Tibial nerve (tissue), 4 donors: ENCODE data around the gene TTC9B. TPM values are rescaled to one million over a fixed set of nuclear protein-coding genes. Genes with fewer than 3 reads are reported as not detected.

Experiments used
- DNase-seq, 2 donors: peaks; one replicate each; pipeline ENCODE4 v3.0.0-alpha.2; 2019; ENCODE audit warnings: low spot score in 2 of 2
- H3K27ac ChIP-seq, 4 donors: fragments of 200-600 bp; sonication (generic) in 3 of 4; one replicate each; pipeline ENCODE4 v1.5.1; 2017 to 2019; ENCODE audit warnings: mild to moderate bottlenecking in 1 of 4
- H3K27me3 ChIP-seq, 2 donors: fragments of 200-600 bp; sonication (generic) in 1 of 2; one replicate each; pipeline versions ENCODE4 v1.5.1 to v1.6.0; 2017 to 2019
- H3K36me3 ChIP-seq, 3 donors: fragments of 200-600 bp; sonication (generic); one replicate each; pipeline ENCODE4 v1.5.1; 2018 to 2019
- H3K4me1 ChIP-seq, 4 donors: fragments of 200-600 bp; sonication (generic) in 3 of 4; one replicate each; pipeline ENCODE4 v1.5.1; 2017 to 2019
- H3K4me3 ChIP-seq, 4 donors: fragments of 200-600 bp; sonication (generic) in 3 of 4; one replicate each; pipeline ENCODE4 v1.5.1; 2017 to 2019; ENCODE audit warnings: mild to moderate bottlenecking in 1 of 4, moderate library complexity in 1 of 4
- H3K9me3 ChIP-seq, 4 donors: fragments of 200-600 bp; sonication (generic) in 3 of 4; one replicate each; pipeline ENCODE4 v1.5.1; 2017 to 2019
- EP300 ChIP-seq, 2 donors: sonication (generic); formaldehyde crosslinking; IDR thresholded peaks; one replicate each; pipeline ENCODE4 v1.6.1; 2017; ENCODE audit warnings: antibody characterized with exemption in 2 of 2, mild to moderate bottlenecking in 1 of 2
- POLR2A ChIP-seq, 2 donors: fragments of 450-650 bp; IDR thresholded peaks; one replicate each; pipeline ENCODE4 v1.6.1; 2017; ENCODE audit warnings: antibody characterized with exemption in 2 of 2, mild to moderate bottlenecking in 2 of 2, moderate library complexity in 2 of 2
- WGBS, 2 donors: methylation state at CpG; one replicate each; pipeline ENCODE4 v1.1.5; 2018; 5-methylcytosine and 5-hydroxymethylcytosine counted together
- total RNA-seq, 4 donors: library from RNA; depleted of rRNA; stranded (reverse); fragments of >200 nt; gene quantifications; one replicate each; pipeline ENCODE4 v1.1.0, GENCODE V29; 2016
- TF ChIP-seq, protein P1 (sequence below), 5 experiments: fragments of 200-600 bp in 3 of 5; fragments of 450-650 bp in 2 of 5; sonication (generic) in 3 of 5; IDR thresholded peaks; one replicate each; pipeline ENCODE4 v1.5.1; 2016 to 2019; ENCODE audit warnings: antibody characterized with exemption in 5 of 5, mild to moderate bottlenecking in 3 of 5, moderate library complexity in 2 of 5

Gene TTC9B
- total RNA-seq, 4 donors from 2014 or later: 0.84 TPM; not detected in 3

DNA sequence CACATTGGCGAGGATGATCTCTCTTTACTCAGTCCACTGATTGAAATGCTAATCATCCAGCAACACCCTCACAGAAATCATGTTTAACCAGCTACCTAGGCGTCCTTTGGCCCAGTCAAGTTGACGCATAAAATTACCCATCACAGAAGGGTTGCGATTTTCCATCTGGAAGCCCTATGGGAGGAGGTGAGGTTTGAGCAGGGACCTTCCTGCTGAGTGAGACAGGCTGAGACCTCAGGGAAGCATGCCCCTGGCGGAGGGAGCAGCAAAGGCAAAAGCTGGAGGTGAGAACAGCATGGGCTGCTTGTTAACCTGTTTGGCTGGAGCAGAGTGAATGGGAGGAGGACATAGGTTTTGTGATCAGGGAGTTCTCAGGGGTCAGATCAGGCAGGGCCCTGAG, 7.3 kb downstream of the TTC9B start:
- H3K4me3 ChIP-seq: no peak overlapping the region
- no peak overlapping the region for H3K27ac ChIP-seq
- TF ChIP-seq EP300 (IDR thresholded peaks at IDR 0.05) (no peak), POLR2A (IDR thresholded peaks at IDR 0.05) (no peak)
- TF ChIP-seq, protein P1, sequence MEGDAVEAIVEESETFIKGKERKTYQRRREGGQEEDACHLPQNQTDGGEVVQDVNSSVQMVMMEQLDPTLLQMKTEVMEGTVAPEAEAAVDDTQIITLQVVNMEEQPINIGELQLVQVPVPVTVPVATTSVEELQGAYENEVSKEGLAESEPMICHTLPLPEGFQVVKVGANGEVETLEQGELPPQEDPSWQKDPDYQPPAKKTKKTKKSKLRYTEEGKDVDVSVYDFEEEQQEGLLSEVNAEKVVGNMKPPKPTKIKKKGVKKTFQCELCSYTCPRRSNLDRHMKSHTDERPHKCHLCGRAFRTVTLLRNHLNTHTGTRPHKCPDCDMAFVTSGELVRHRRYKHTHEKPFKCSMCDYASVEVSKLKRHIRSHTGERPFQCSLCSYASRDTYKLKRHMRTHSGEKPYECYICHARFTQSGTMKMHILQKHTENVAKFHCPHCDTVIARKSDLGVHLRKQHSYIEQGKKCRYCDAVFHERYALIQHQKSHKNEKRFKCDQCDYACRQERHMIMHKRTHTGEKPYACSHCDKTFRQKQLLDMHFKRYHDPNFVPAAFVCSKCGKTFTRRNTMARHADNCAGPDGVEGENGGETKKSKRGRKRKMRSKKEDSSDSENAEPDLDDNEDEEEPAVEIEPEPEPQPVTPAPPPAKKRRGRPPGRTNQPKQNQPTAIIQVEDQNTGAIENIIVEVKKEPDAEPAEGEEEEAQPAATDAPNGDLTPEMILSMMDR (IDR thresholded peaks at IDR 0.05): no peak
- H3K9me3 ChIP-seq: no peaks in the 10 kb centered on the region
- H3K4me1 ChIP-seq: no peaks in the 10 kb centered on the region
- H3K36me3 ChIP-seq: peaks cover 0 to 82% (median 2%) of the 10 kb centered on the region in 3 donors
- DNase-seq: no peak
- WGBS, 2 donors: 82 to 90% methylated on average over 5 of the region's 5 CpGs
- peaks cover 0 to 1% of the 10 kb centered on the region in 2 donors for H3K27me3 ChIP-seq

DNA sequence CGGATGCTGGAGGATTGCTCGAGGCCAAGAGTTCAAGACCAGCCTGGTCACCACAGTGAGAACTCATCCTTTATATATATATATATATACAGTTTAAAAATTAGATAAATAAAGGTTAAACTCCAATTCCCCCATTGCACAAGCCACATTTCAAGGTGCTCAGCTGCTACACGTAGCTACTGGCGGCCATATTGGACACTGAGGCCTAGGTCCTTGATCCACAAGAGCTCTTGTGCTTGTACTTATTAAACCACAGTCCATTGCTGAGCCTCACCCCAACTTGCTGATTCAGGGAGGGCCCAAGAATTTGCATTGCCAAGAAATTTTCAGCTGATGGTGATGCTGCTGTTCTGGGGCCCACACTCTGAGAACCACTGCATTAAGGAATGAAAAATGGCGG, 9.6 kb downstream of the TTC9B start:
- TF ChIP-seq EP300 (IDR thresholded peaks at IDR 0.05): no peak
- TF ChIP-seq, protein P1 (IDR thresholded peaks at IDR 0.05): no peak
- WGBS, 2 donors: 92 to 98% methylated on average over 5 of the region's 5 CpGs
- Histone ChIP-seq H3K27ac (no peak overlapping the region), H3K27me3 (no peaks in the 10 kb centered on the region), H3K9me3 (no peaks in the 10 kb centered on the region), H3K4me3 (no peak overlapping the region), H3K36me3 (peaks cover 0 to 89% (median 17%) of the 10 kb centered on the region in 3 donors), H3K4me1 (no peaks in the 10 kb centered on the region)
- no peak for DNase-seq

DNA sequence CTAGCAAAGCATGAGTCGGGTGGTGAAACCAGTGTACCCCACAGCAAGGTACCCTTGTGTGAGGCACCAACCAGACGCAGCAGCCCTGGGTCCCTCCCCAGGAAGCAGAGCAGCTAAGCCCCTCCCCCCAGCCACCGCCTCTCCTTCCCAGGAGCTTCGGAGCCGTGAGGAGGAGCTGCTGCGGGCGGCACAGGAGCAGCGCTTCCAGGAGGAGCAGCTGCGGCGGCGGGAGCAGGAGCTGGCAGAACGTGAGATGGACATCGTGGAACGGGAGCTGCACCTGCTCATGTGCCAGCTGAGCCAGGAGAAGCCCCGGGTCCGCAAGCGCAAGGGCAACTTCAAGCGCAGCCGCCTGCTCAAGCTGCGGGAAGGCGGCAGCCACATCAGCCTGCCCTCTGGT, 12.4 kb downstream of the TTC9B start:
- Histone ChIP-seq H3K36me3 (peaks cover 0 to 88% (median 17%) of the 10 kb centered on the region in 3 donors), H3K4me3 (no peak overlapping the region), H3K27me3 (no peaks in the 10 kb centered on the region), H3K4me1 (no peaks in the 10 kb centered on the region), H3K9me3 (no peaks in the 10 kb centered on the region), H3K27ac (no peak overlapping the region)
- no peak for DNase-seq
- TF ChIP-seq, protein P1 (IDR thresholded peaks at IDR 0.05): no peak
- TF ChIP-seq POLR2A (IDR thresholded peaks at IDR 0.05) (no peak), EP300 (IDR thresholded peaks at IDR 0.05) (no peak)
- WGBS, 2 donors: 95 to 97% methylated on average over 20 to 21 of the region's 21 CpGs

DNA sequence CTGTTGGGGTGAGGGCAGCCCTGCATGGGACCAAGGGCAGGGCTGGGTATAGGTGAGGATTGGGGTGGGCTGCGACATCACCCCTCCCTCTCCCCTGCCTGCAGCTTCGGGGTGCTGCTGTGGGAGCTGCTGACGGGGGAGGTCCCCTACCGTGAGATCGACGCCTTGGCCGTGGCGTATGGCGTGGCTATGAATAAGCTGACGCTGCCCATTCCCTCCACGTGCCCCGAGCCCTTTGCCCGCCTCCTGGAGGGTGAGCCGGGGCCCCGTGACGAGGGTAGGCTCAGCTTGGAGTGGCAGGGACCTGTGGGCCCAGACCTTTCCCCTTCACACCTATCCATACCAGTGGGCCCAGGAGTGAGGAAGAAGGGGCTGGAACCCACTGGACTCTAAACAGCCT, 13.8 kb downstream of the TTC9B start:
- peaks cover 0 to 86% (median 17%) of the 10 kb centered on the region in 3 donors for H3K36me3 ChIP-seq
- H3K9me3 ChIP-seq: no peaks in the 10 kb centered on the region
- H3K4me1 ChIP-seq: no peaks in the 10 kb centered on the region
- TF ChIP-seq, protein P1 (IDR thresholded peaks at IDR 0.05): no peak
- TF ChIP-seq EP300 (IDR thresholded peaks at IDR 0.05) (no peak), POLR2A (IDR thresholded peaks at IDR 0.05) (no peak)
- H3K4me3 ChIP-seq: no peak overlapping the region
- no peak overlapping the region for H3K27ac ChIP-seq
- H3K27me3 ChIP-seq: no peaks in the 10 kb centered on the region
- DNase-seq: no peak
- 93 to 96% methylated on average over 15 to 16 of the region's 16 CpGs for WGBS, 2 donors

DNA sequence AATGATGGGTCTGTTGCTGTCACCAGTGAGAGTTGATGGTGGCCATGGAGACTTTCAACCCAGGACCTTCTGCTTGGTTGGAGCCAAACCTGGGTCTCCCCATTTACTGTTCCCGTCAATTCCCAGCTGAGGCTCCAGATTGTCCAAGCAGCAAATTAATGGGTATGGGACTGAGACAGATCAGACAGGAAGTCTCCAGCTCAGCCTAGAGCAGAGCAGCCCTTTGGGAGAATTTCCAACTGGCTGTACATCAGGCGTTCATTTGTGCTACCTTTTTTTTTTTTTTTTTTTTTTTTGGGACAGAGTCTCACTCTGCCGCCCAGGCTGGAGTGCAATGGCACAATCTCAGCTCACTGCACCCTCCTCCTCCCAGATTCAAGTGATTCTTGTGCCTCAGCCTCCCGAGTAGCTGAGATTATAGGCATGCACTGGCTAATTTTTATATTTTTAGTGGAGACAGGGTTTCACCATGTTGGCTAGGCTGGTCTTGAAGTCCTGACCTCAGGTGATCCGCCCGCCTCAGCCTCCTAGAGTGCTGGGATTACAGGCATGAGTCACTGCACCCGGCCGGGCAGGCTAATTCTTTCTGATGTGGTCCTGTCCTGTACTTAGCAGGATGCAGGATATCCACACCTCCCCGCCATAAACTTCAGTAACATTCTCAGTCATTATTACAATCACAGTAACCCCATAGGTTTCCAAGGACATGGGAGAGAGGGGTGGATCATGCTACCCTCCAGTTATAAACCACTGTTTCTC, 17.7 kb downstream of the TTC9B start:
- no peak overlapping the region for H3K4me3 ChIP-seq
- H3K4me1 ChIP-seq: no peaks in the 10 kb centered on the region
- no peaks in the 10 kb centered on the region for H3K9me3 ChIP-seq
- peaks cover 0 to 91% (median 12%) of the 10 kb centered on the region in 3 donors for H3K36me3 ChIP-seq
- H3K27ac ChIP-seq: no peak overlapping the region
- 80 to 81% methylated on average over 9 of the region's 9 CpGs for WGBS, 2 donors
- no peak for DNase-seq
- TF ChIP-seq, protein P1 (IDR thresholded peaks at IDR 0.05): no peak
- no peak for TF ChIP-seq POLR2A (IDR thresholded peaks at IDR 0.05)
- no peak for TF ChIP-seq EP300 (IDR thresholded peaks at IDR 0.05)
- no peaks in the 10 kb centered on the region for H3K27me3 ChIP-seq
